GM20431 (cell line): Measurements from ENCODE around the gene DAB1.
"Not testable (repeated sequence)": the region's sequence is repeated elsewhere in the genome, so short reads cannot be mapped to it uniquely, and the experiment has no call there.

Experiments used
- in situ Hi-C: fragments of 300-500 bp; cut with MseI, MboI; formaldehyde crosslinking; loops from one replicate; pipeline ENCODE4 v1.15.0; 2020; ENCODE audit warnings: low sequenced_read_pairs; ENCODE audit not compliant: unreplicated experiment

The DAB1 gene

DNA sequence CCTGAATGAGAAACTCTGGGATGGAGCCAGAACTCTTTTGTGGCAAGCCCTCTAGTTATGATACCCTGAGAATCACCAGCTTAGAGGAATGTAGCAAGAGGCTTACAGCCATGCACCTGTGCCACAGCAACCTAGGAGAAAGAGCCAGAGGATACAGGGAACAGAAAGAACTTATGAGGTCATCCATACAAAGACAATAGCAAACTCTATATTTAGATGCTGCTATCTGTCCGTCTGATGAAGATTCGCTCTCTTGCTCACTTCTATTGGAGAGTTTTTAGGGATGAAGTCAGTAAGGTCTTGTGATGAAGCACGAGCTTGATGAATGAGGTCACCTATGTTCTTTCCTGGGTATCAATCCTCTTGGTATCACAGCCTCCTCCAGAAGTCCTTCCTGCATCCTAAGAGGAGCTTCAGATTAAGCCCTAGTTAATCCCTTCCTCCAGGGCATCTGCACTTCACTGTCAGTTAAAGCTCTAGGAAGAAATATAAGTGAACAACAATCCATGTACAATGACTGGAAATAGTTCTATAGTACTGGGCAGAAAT lies 185.6 kb downstream of the DAB1 start:
- in situ Hi-C loops: no loop called here

DNA sequence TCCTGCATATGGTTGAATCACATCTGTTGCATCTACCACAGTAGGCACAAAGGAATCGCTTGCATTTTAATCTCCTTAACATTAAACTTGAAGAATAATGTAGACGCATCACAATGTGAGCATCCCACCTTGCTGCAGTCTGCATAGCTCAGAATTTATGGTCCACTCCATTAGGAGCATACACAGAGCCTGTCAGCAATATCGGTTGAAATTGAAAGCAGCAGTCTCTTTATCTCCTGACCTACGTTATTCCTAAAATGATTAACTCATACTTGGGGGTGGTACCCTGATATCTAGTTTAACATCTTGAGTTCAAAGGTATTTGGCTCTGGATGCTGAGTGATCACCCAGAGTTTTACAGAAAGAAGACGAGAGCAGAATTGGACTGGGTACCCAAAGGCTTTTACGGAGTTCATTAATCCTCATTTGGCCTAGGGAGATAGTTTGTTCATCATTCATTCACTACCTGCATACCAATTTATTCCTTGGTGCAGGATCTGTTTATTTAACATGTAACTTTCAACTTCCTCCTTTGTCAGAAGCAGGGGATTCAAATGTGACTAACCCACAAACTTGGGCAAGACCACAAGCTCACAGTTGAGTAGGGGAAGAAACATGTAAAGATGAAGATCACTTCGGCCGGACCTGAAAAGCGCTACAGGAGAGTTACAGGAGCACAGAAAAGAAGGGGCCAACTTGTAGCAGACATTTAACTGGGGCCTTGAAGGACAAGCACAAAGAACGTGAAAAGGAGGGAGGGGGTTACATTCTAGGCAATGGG lies 187.9 kb downstream of the DAB1 start:
- in situ Hi-C loops: no loop called here

DNA sequence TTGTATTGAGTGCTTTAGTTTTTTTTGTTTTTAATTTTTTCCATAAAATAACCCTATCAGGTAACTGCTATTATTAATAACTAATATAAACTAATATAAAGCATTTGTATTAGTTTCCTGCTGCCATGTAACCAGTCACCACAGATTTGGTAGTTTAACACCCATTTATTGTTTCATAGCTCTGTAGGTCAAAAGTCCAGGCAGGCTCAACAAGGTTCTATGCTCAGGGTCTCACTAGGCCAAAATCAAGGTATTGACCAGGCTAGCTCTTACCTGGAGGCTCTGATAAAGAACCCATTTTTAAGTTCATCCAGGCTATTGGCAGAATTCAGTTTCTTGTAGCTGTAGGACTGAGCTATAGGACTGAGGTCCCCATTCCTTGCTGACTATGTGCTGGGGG lies 189.4 kb downstream of the DAB1 start:
- in situ Hi-C loops: no loop called here

DNA sequence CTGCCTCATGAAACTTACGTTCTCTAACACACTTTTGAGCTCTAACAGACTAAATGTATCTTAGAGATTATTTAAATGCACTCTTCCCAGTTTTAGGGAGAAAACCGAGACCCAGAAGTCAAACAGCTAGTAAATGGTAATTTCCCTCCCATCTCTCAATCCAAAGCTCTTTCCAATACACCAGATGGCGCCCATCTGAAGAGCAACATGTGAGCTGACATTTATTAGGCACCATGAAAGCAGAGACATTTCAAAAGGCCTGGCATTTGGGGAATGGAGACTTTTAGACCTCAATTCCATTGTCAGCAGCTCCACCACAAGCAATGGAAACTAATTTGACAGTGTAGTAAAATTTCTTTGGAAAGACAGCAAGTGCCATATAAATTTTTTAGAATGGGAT lies 191.4 kb downstream of the DAB1 start:
- in situ Hi-C loops: no loop called here

DNA sequence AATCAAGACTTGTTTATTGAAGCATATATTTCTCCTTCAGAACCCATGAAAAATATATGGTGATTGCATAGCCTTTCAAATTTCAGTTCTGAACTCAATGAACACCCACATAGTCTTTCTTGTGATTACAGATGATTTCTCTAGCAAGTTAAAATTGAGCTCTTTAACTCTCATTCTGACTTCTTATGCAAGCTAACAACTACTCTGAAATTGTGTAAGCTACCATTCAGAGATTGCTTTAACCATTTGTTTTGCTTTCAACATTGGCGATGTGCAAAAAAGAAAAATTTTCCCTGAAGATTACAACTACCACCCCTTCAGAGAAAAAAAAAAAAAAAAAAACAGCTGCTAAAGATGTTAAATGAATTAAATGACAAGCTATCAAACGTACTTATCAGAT lies 193.9 kb downstream of the DAB1 start:
- in situ Hi-C loops: no loop called here

DNA sequence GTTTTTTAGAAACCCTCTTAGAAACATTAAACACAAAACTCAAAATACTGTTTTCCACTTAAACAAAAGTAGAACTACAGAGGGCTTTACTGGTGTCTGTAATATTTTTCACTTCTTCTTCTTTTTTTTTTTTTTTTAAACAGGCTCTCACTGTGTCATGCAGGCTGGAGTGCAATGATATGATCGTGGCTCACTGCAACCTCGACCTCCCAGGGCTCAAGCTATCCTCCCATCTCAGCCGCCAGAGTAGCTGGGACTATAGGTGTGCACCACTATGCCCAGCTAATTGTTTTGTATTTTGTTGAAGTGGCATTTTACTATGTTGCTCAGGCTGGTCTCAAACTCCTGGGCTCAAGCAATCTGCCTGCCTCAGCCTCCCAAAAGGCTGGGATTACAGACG lies 194.8 kb downstream of the DAB1 start:
- in situ Hi-C loops: no loop called here

DNA sequence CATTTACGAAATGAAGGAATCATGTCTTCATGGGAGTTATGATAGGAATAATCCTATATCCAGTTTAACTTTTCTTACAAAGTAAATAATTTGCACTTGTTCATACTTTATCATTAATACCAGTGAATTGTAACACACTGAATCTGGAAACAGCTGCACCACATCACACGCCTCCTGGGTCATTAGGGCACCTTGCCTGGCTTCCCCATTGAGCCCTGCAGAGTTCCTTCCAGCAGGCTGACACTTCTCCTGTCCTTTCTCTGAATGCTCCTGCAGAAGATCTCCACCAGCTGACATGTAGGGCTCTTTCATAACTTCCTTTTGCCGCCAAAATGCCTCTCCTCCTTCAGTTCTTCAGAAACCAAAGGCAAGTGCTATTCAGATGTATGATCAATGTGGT lies 201.1 kb downstream of the DAB1 start:
- in situ Hi-C loops: no loop called here

DNA sequence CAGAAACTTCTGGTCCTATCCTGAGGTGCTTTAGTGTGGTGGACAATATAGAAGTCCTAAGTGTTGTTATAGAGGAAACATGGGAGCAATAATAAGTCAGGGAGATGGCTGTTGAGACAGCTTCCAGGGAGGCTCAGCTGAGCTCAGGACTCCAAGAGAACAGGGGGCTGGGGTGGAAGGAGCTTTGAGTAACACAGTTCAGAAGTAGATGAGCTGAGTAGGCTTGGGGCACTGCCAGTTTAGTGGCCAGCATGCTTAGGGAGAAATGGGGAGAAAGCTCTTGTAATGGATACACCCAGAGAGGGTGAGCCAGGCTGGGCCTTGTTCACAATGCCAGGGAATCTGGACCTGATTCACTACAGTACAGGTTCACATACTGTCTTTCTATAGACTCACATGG lies 201.6 kb downstream of the DAB1 start:
- in situ Hi-C loops: no loop called here

DNA sequence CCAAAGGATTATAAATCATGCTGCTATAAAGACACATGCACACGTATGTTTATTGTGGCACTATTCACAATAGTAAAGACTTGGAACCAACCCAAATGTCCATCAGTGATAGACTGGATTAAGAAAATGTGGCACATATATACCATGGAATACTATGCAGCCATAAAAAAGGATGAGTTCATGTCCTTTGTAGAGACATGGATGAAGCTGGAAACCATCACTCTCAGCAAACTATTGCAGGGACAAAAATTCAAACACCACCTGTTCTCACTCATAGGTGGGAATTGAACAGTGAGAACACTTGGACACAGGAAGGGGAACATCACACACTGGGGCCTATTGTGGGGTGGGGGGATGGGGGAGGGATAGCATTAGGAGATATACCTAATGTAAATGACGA lies 203.0 kb downstream of the DAB1 start:
- in situ Hi-C loops: not testable (repeated sequence)

DNA sequence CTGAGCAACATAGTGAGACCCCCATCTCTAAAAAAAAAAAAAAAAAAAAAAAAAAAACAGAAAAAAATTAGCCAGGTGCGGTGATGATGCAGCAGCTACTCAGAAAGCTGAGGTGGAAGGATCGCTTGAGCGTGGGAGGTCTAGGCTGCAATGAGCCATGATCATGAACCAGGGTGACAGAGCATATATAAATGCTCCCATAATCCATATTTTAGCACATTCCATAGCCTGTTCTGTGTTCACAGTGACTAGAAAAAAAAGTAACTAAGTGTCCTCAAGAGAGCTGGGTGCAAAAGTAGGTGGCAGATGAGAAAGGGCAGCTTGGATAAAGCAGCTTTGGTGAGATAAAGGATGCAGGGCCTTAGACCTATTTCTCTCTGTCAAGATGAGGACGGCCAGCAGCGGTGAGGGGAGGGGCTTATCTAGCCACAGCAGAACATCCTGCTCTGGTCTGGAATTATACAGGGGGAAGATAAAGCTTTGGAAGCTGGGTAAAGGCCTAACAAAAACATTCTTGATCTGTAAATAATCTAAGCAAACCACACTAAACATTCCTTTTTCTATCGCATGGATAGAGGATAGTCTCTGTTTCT lies 205.3 kb downstream of the DAB1 start:
- in situ Hi-C loops: no loop called here

DNA sequence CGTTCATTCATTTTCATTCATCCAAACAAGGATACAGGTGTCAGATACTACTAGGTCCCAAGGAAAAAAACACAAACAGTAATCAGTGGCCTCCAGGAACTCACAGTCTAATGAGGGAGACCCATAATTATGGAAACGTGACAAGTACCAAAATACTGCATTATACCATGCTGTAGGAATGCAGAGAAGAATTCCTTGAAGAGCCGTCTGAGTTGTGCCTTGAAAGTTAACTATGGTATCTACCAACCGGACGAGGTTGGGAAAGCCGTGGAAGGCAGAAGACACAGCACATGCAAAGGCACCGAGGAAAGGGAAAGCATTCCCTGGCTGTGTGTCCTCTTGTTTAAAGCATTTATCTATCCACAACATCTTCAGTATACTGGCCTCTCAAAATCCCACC lies 206.0 kb downstream of the DAB1 start:
- in situ Hi-C loops: no loop called here

DNA sequence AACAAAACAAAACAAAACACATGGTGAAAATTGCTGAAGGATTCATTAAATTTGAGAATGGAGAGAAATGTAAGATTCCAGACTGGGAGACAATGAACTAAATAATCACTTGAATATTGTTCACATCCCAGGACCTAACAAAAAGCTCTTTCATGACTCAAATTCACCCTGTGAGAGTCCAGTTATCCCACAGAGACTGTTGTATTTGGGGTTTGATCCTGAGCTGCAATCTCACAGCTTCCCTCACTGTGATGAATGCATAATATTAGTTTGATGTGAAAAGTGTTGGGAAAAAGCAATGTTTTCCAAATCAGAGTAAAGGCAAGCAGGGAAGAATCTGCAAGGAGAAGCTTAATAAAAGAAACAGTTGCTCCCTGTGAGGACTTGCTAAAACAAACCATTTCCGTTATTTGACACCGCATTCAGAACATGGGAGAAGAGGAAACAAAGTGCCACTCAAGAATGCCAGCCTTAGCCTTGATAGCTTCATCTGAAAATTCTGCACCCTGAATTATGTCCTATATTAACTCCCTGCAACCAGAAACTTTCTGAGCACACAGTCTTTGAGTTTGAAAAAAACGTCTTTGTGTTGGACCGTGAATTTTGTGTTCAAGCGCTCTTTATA lies 208.8 kb downstream of the DAB1 start:
- in situ Hi-C loops: no loop called here

DNA sequence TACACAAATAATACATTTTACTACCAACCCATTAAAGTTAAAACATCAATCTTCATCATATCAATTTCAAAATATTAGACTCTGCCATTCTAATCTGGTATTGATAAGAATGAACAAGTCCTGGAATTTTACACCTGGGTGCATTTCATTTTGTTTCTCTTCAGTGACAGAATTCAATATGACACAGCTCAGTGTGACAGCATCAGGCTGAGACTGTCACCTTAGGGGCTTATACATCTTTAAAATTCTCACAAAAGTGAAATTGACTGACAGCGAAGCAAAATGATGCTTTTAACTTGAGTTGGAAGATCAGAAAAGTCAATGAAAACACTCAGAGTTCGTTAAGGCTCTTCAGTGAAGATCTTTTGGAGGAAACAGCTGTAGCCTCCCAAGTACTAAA lies 213.0 kb downstream of the DAB1 start:
- in situ Hi-C loops: no loop called here

DNA sequence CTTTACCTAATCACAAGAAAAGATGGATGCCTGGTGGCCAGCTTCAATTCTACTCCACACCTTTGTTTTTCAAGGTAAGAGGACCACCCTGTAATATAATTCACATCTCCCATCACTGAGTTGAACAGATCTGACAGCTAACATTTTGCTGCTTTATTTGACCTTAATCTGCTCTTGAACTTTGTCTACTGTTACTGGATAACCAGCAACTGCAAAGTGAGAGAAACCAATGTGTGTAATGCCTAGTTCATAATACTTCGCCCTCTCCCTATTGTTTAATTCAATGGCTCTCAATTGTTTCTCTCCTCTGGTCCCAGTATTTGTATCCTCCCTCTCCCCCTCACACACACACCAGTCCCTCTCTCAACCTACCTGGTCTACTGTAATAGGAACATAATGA lies 214.4 kb downstream of the DAB1 start:
- in situ Hi-C loops: no loop called here

DNA sequence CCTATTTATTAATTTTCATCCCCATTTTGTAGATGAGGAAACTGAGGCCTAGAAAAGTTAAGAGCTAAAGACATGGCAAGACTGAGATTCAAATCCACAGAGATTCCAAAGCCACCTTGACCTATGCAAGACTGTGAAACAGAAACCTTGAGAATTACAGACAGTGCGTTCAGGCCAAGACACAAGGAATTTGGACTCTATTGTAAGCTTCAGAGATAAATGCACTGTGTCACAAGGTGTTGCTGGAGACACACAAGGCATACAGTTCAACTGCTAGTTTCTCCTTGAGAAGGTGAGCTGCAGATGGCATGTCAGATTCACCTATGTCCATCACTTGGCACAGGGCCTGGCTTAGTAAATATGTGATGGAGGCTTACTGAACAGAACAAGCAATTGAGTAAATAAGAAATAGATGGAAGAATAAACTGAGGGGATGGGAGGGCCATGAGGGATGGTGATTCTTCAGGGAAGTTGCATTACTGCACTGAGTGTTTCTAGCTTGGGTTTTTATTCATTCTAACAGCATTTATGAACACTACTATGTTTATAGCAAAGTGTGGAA lies 215.0 kb downstream of the DAB1 start:
- in situ Hi-C loops: no loop called here

DNA sequence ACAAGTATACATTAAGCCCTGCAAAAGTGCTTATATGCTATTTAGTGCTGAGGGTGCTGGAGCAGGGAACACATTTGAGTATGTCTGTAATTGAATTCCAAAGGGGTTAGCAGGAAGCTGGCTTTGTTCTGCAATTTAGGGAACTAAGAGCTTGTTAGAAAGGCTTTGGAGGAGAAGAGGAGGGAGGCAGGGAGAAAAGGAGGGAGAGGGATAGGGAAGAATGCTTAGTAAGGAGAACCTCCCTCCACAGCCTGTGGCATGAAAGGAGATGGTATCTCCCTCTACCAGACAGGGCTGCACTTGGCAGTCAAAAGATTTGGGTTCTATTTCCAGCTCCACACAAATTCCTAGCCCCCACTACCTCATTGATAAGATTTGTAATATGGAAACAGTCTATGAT lies 217.8 kb downstream of the DAB1 start:
- in situ Hi-C loops: no loop called here

DNA sequence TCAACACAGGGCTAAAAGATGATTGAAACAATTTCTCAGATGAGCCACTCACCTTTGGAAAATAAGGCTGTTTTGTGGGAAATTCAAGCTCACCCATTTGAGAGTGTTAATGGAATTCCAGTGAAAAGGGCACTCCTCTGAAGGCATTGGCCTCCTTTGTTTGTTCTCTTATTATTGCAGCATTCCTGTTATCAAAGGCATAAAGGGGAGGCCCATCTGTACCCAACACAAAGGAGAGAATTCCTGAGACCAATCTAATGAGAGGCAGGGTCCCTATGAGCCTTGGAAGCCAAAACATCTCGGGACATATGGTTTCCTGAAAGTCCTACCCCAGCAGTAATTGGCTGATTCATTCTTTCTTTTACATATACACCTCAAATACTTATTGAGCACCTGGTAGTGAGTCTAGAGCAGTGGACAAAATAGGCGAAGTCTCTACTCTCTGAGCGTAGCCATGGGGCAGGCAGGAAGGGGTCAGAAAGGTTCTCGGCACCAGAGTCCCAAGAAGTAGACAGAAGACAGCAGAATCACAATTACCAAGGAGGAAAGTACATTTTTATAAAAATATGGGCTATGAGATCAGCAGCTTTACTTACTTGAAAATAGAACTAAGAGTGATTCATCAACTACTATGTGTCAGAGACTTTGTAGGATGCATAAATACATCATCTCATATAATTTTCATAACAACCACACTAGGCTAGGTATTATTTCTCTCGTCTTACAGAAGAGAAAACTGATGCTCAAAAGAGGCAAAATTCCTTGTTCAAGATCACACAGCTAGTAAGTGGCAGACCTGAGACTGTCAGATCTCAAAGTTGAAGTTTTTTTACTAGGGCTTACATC lies 218.7 kb downstream of the DAB1 start:
- in situ Hi-C loops: no loop called here

DNA sequence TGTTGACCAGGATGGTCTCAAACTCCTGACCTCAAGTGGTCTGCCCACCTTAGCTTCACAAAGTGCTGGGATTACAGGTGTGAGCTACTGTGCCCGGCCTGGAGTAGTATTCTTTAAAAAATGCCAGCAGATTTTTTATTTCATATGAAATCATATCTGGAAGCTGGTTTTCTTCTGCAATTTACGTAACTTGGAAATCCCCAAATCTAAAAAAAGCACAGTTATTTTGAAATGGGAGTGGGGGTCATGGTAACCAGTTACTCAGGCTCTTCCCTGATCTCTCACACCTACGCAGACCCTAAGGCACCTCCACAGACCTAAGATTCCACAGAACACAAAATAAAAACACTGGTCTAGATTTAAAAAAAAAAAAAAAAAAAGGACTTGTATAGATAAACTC lies 219.8 kb downstream of the DAB1 start:
- in situ Hi-C loops: no loop called here

DNA sequence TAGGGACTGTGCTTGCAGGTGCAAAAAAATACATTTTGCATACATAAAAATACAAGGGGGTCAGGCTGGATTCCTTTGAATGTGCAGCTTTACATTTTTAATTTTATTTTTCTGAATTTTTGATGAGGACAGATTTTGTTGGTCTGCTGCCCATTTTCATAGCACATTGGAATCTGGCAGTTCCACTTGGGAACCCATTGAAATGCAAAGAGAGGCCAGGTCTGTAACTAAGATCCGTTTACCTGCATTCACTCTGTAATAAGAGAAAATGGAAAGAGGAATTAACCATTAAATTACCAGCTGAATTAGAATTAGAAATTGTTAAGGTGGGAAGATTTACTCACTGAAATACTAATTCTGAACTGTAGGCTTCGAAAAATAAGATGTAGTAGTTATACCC lies 221.6 kb downstream of the DAB1 start:
- in situ Hi-C loops: no loop called here

DNA sequence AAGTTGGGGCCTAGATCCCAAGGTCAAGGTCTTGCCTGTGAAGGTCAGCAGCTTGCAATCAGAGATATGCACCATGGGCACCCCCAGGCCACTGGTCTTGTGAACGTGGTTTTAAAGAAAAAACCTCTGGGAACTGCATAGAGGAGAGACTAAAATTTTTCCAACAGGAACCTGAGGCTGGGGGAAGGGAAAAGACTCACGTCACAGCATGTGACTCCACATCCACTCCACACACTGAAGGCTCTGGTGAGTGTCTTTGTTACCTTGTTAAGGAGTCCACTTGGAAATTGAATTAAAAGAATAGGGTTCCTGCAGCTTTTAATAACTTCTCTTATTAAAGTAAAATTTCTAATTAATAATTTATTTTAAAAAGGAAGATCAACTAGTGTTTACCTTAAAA lies 224.9 kb downstream of the DAB1 start:
- in situ Hi-C loops: no loop called here
